ENCODE results near the gene LETM1. TPM values are rescaled to one million over a fixed set of nuclear protein-coding genes. Genes with fewer than 3 reads are reported as not detected.

Gene LETM1
- total RNA-seq, 1 experiment from 2014 or later, result 54.4 TPM

- no peak for DNase-seq
- Histone ChIP-seq H3K9me3 (replicated peaks) (no peaks in the 10 kb centered on the region), H3K36me3 (peaks cover 43% of the 10 kb centered on the region), H3K4me3 (no peak overlapping the region), H3K4me1 (no peaks in the 10 kb centered on the region), H3K27me3 (no peaks in the 10 kb centered on the region), H3K27ac (no peak overlapping the region)
These were observed 22.5 kb downstream of the LETM1 start for GRCh38 chr4:1833307-1834046.

GRCh38 chr4:1832690-1833089, 23.3 kb downstream of the LETM1 start:
- peaks cover 38% of the 10 kb centered on the region for H3K36me3 ChIP-seq
- no peak for DNase-seq
- H3K27me3 ChIP-seq, result no peaks in the 10 kb centered on the region
- H3K27ac ChIP-seq, result no peak overlapping the region
- no peaks in the 10 kb centered on the region for H3K4me1 ChIP-seq
- H3K9me3 ChIP-seq (replicated peaks), result no peaks in the 10 kb centered on the region
- H3K4me3 ChIP-seq, result no peak overlapping the region

GRCh38 chr4:1831331-1831730, 24.6 kb downstream of the LETM1 start:
- Histone ChIP-seq H3K4me3 (no peak overlapping the region), H3K4me1 (no peaks in the 10 kb centered on the region), H3K9me3 (replicated peaks) (no peaks in the 10 kb centered on the region), H3K36me3 (peaks cover 38% of the 10 kb centered on the region), H3K27ac (no peak overlapping the region), H3K27me3 (no peaks in the 10 kb centered on the region)
- DNase-seq, result no peak

GRCh38 chr4:1830642-1831228, 25.2 kb downstream of the LETM1 start:
- H3K27me3 ChIP-seq, result no peaks in the 10 kb centered on the region
- peaks cover 43% of the 10 kb centered on the region for H3K36me3 ChIP-seq
- H3K4me3 ChIP-seq, result no peak overlapping the region
- no peaks in the 10 kb centered on the region for H3K9me3 ChIP-seq (replicated peaks)
- no peak overlapping the region for H3K27ac ChIP-seq
- H3K4me1 ChIP-seq, result no peaks in the 10 kb centered on the region
- no peak for DNase-seq

GRCh38 chr4:1830234-1830633, 25.7 kb downstream of the LETM1 start:
- peaks cover 46% of the 10 kb centered on the region for H3K36me3 ChIP-seq
- no peaks in the 10 kb centered on the region for H3K27me3 ChIP-seq
- no peaks in the 10 kb centered on the region for H3K9me3 ChIP-seq (replicated peaks)
- H3K4me1 ChIP-seq, result no peaks in the 10 kb centered on the region
- no peak overlapping the region for H3K4me3 ChIP-seq
- no peak for DNase-seq
- no peak overlapping the region for H3K27ac ChIP-seq

- Histone ChIP-seq H3K36me3 (peaks cover 45% of the 10 kb centered on the region), H3K27me3 (no peaks in the 10 kb centered on the region), H3K27ac (no peak overlapping the region), H3K9me3 (replicated peaks) (no peaks in the 10 kb centered on the region), H3K4me1 (no peaks in the 10 kb centered on the region), H3K4me3 (no peak overlapping the region)
- no peak for DNase-seq
These were observed 29.2 kb downstream of the LETM1 start for GRCh38 chr4:1826531-1827350.

GRCh38 chr4:1825326-1825725, 30.6 kb downstream of the LETM1 start:
- Histone ChIP-seq H3K9me3 (replicated peaks) (no peaks in the 10 kb centered on the region), H3K4me1 (no peaks in the 10 kb centered on the region), H3K36me3 (peaks cover 37% of the 10 kb centered on the region), H3K4me3 (no peak overlapping the region), H3K27ac (no peak overlapping the region), H3K27me3 (no peaks in the 10 kb centered on the region)
- no peak for DNase-seq

GRCh38 chr4:1824746-1825145, 31.2 kb downstream of the LETM1 start:
- Histone ChIP-seq H3K9me3 (replicated peaks) (no peaks in the 10 kb centered on the region), H3K27me3 (no peaks in the 10 kb centered on the region), H3K36me3 (peaks cover 41% of the 10 kb centered on the region), H3K4me1 (no peaks in the 10 kb centered on the region), H3K27ac (no peak overlapping the region), H3K4me3 (no peak overlapping the region)
- no peak for DNase-seq

- peaks cover 45% of the 10 kb centered on the region for H3K36me3 ChIP-seq
These were observed 32.4 kb downstream of the LETM1 start for GRCh38 chr4:1823545-1823932.

GRCh38 chr4:1822568-1823544, 33.1 kb downstream of the LETM1 start:
- Histone ChIP-seq H3K4me3 (no peak overlapping the region), H3K4me1 (no peaks in the 10 kb centered on the region), H3K36me3 (peaks cover 52% of the 10 kb centered on the region), H3K27me3 (no peaks in the 10 kb centered on the region), H3K9me3 (replicated peaks) (no peaks in the 10 kb centered on the region), H3K27ac (no peak overlapping the region)
- DNase-seq, result no peak

More at GRCh38 chr4:1823545-1823932, 32.4 kb downstream of the LETM1 start:
- H3K4me3 ChIP-seq, result no peak overlapping the region
- DNase-seq, result no peak
- H3K27ac ChIP-seq, result no peak overlapping the region
- no peaks in the 10 kb centered on the region for H3K9me3 ChIP-seq (replicated peaks)
- no peaks in the 10 kb centered on the region for H3K4me1 ChIP-seq
- no peaks in the 10 kb centered on the region for H3K27me3 ChIP-seq

- Histone ChIP-seq H3K27ac (no peak overlapping the region), H3K4me1 (no peaks in the 10 kb centered on the region), H3K27me3 (no peaks in the 10 kb centered on the region), H3K4me3 (no peak overlapping the region), H3K9me3 (replicated peaks) (no peaks in the 10 kb centered on the region), H3K36me3 (peaks cover 57% of the 10 kb centered on the region)
- no peak for DNase-seq
These were observed 34.0 kb downstream of the LETM1 start for GRCh38 chr4:1821679-1822567.

GRCh38 chr4:1819816-1820215, 36.1 kb downstream of the LETM1 start:
- H3K4me1 ChIP-seq, result no peaks in the 10 kb centered on the region
- no peak for DNase-seq
- no peaks in the 10 kb centered on the region for H3K9me3 ChIP-seq (replicated peaks)
- H3K27me3 ChIP-seq, result no peaks in the 10 kb centered on the region
- H3K4me3 ChIP-seq, result no peak overlapping the region
- H3K36me3 ChIP-seq, result peaks cover 63% of the 10 kb centered on the region
- no peak overlapping the region for H3K27ac ChIP-seq

- DNase-seq, result no peak
- peaks cover 58% of the 10 kb centered on the region for H3K36me3 ChIP-seq
- H3K4me3 ChIP-seq, result no peak overlapping the region
These were observed 36.7 kb downstream of the LETM1 start for GRCh38 chr4:1819284-1819683.

More at GRCh38 chr4:1819284-1819683, 36.7 kb downstream of the LETM1 start:
- no peaks in the 10 kb centered on the region for H3K4me1 ChIP-seq
- no peaks in the 10 kb centered on the region for H3K9me3 ChIP-seq (replicated peaks)
- H3K27me3 ChIP-seq, result no peaks in the 10 kb centered on the region
- H3K27ac ChIP-seq, result no peak overlapping the region
